ENCODE measurements around the gene CERS2. TPM values are rescaled to one million over a fixed set of nuclear protein-coding genes. Genes with fewer than 3 reads are reported as not detected.

Gene CERS2
- total and polyA plus RNA-seq, 2 of the 13 experiments (the other 11 are each of a cell fraction or from before 2014, with no cell fraction given), result 269 to 298 TPM

GRCh38 chr1:150979092-150980056 is 4.7 kb upstream of the CERS2 start (continued):
- TF ChIP-seq, protein P1, sequence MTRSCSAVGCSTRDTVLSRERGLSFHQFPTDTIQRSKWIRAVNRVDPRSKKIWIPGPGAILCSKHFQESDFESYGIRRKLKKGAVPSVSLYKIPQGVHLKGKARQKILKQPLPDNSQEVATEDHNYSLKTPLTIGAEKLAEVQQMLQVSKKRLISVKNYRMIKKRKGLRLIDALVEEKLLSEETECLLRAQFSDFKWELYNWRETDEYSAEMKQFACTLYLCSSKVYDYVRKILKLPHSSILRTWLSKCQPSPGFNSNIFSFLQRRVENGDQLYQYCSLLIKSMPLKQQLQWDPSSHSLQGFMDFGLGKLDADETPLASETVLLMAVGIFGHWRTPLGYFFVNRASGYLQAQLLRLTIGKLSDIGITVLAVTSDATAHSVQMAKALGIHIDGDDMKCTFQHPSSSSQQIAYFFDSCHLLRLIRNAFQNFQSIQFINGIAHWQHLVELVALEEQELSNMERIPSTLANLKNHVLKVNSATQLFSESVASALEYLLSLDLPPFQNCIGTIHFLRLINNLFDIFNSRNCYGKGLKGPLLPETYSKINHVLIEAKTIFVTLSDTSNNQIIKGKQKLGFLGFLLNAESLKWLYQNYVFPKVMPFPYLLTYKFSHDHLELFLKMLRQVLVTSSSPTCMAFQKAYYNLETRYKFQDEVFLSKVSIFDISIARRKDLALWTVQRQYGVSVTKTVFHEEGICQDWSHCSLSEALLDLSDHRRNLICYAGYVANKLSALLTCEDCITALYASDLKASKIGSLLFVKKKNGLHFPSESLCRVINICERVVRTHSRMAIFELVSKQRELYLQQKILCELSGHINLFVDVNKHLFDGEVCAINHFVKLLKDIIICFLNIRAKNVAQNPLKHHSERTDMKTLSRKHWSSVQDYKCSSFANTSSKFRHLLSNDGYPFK (CRISPR knock-in tag; IDR thresholded peaks at IDR 0.05; ENCODE audit: borderline replicate concordance), result no peak
- TF ChIP-seq, protein P2, sequence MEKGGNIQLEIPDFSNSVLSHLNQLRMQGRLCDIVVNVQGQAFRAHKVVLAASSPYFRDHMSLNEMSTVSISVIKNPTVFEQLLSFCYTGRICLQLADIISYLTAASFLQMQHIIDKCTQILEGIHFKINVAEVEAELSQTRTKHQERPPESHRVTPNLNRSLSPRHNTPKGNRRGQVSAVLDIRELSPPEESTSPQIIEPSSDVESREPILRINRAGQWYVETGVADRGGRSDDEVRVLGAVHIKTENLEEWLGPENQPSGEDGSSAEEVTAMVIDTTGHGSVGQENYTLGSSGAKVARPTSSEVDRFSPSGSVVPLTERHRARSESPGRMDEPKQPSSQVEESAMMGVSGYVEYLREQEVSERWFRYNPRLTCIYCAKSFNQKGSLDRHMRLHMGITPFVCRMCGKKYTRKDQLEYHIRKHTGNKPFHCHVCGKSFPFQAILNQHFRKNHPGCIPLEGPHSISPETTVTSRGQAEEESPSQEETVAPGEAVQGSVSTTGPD (CRISPR knock-in tag; IDR thresholded peaks at IDR 0.05), result no peak
- peak; percentile 50; the same call in 1 of the 2 replicates for TF ChIP-seq NR2C2 (CRISPR knock-in tag; IDR thresholded peaks at IDR 0.05; ENCODE audit: borderline replicate concordance)
- no peak for TF ChIP-seq ZNF550 (CRISPR knock-in tag; IDR thresholded peaks at IDR 0.05; ENCODE audit: borderline replicate concordance)
- TF ChIP-seq JARID2 (CRISPR knock-in tag; IDR thresholded peaks at IDR 0.05; ENCODE audit: insufficient replicate concordance), result no peak
- TF ChIP-seq MED13 (CRISPR knock-in tag; IDR thresholded peaks at IDR 0.05), result no peak
- TF ChIP-seq ZBTB49 (CRISPR knock-in tag; IDR thresholded peaks at IDR 0.05; ENCODE audit: borderline replicate concordance), result no peak
- no peak for TF ChIP-seq NKX3-1 (CRISPR knock-in tag; IDR thresholded peaks at IDR 0.05)
- peak; percentile 33; the same call in 1 of the 2 replicates for TF ChIP-seq ZNF362 (CRISPR knock-in tag; IDR thresholded peaks at IDR 0.05; ENCODE audit: borderline replicate concordance)
- TF ChIP-seq ZNF776 (CRISPR knock-in tag; IDR thresholded peaks at IDR 0.05), result no peak
- TF ChIP-seq ETV6 (CRISPR knock-in tag; conservative IDR thresholded peaks at IDR 0.05), result no peak; the same call in 1 of the 2 replicates
- no peak for TF ChIP-seq ZNF383 (CRISPR knock-in tag; IDR thresholded peaks at IDR 0.05; ENCODE audit: borderline replicate concordance)
- TF ChIP-seq SIN3B (IDR thresholded peaks at IDR 0.05; ENCODE audit: low read length), result no peak
- no peak for TF ChIP-seq NCOA1 (CRISPR knock-in tag; IDR thresholded peaks at IDR 0.05)
- no peak for TF ChIP-seq ZSCAN12 (CRISPR knock-in tag; IDR thresholded peaks at IDR 0.05)
- no peak for TF ChIP-seq ZNF296 (CRISPR knock-in tag; conservative IDR thresholded peaks at IDR 0.05)
- TF ChIP-seq ZFX (CRISPR knock-in tag; IDR thresholded peaks at IDR 0.05; ENCODE audit: low read depth), result no peak
- TF ChIP-seq ZNF503 (CRISPR knock-in tag; IDR thresholded peaks at IDR 0.05), result no peak
